Measurements from ENCODE around the gene ZDHHC6. TPM values are rescaled to one million over a fixed set of nuclear protein-coding genes. Genes with fewer than 3 reads are reported as not detected.
"Not testable (repeated sequence)": the region's sequence is repeated elsewhere in the genome, so short reads cannot be mapped to it uniquely, and the experiment has no call there.

Gene ZDHHC6
- total RNA-seq, 2 donors from 2014 or later = 32.4 to 36.2 TPM

DNA sequence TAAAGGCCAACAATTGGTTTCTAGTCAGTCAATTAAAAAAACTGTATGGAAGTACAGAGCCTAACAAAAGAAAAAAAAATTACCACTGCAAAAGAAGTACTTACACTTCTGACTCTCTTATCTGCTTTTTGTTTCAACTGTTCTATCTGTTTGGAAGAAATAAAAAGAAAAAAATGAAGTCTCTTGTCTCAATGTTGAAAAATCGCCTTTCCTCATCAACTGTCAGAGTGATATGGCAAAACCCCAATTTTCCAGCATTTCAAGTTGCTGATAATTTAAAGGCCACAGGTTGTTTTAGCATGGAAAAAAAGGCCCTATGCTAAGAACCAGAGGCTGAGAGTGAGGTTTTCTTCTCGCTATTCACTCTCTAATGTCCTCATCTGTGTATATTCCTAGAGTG is 13.6 kb downstream of the ZDHHC6 start:
- Mint-ChIP-seq H3K36me3 (ENCODE audit: low read depth) (peaks cover 6% of the 10 kb centered on the region), H3K4me3 (no peak overlapping the region), H3K27me3 (no peaks in the 10 kb centered on the region), H3K27ac (no peak overlapping the region), H3K4me1 (peaks cover 9% of the 10 kb centered on the region)
- ATAC-seq (no peak), DNase-seq (no peak)
- H3K9me3 ChIP-seq (ENCODE audit: control insufficient read depth, low read length, poor library complexity, severe bottlenecking) = no peaks in the 10 kb centered on the region

- H3K36me3 Mint-ChIP-seq (ENCODE audit: low read depth) = peaks cover 5% of the 10 kb centered on the region
- peaks cover 7% of the 10 kb centered on the region for H3K4me1 Mint-ChIP-seq
- DNase-seq = no peak
- peak overlapping the region; percentile 47 for H3K27ac Mint-ChIP-seq
- H3K27me3 Mint-ChIP-seq = no peaks in the 10 kb centered on the region
- H3K9me3 ChIP-seq (ENCODE audit: control insufficient read depth, low read length, poor library complexity, severe bottlenecking) = no peaks in the 10 kb centered on the region
- no peak overlapping the region for H3K4me3 Mint-ChIP-seq
- no peak for ATAC-seq
These were observed 17.0 kb downstream of the ZDHHC6 start for GRCh38 chr10:112429654-112430230.

DNA sequence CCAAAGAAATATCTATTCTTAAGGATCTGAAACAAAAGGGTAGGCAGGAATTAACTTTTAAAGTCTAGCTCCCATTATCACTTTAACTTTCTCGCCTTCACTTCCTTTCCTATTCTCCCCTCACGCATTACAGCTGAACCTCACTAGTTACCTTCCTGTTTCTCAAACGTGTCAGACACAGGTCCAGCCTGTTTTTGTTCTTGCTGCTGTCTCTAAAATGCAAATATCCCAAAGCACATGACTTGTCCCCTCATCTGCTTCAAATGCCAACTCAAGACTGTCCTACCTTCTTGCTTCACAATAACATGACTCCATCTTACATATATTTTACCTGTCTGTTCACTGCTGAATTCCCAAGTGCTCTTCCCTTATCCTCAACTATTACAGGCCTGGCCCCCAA is 17.6 kb downstream of the ZDHHC6 start:
- H3K27me3 Mint-ChIP-seq = no peaks in the 10 kb centered on the region
- peaks cover 6% of the 10 kb centered on the region for H3K4me1 Mint-ChIP-seq
- H3K9me3 ChIP-seq (ENCODE audit: control insufficient read depth, low read length, poor library complexity, severe bottlenecking) = no peaks in the 10 kb centered on the region
- no peak for ATAC-seq
- DNase-seq = no peak
- H3K4me3 Mint-ChIP-seq = no peak overlapping the region
- H3K27ac Mint-ChIP-seq = peak overlapping the region; percentile 47
- peaks cover 5% of the 10 kb centered on the region for H3K36me3 Mint-ChIP-seq (ENCODE audit: low read depth)

- H3K36me3 Mint-ChIP-seq (ENCODE audit: low read depth) = peaks cover 5% of the 10 kb centered on the region
- H3K4me1 Mint-ChIP-seq = peaks cover 6% of the 10 kb centered on the region
- H3K4me3 Mint-ChIP-seq = no peak overlapping the region
- ATAC-seq (no peak), DNase-seq (no peak)
- no peaks in the 10 kb centered on the region for H3K9me3 ChIP-seq (ENCODE audit: control insufficient read depth, low read length, poor library complexity, severe bottlenecking)
- H3K27me3 Mint-ChIP-seq = no peaks in the 10 kb centered on the region
- peak overlapping the region; percentile 60 for H3K27ac Mint-ChIP-seq
These were observed 20.6 kb downstream of the ZDHHC6 start for GRCh38 chr10:112426111-112426510.

- H3K36me3 Mint-ChIP-seq (ENCODE audit: low read depth) = peaks cover 10% of the 10 kb centered on the region
- DNase-seq (no peak), ATAC-seq (no peak)
- peaks cover 8% of the 10 kb centered on the region for H3K4me1 Mint-ChIP-seq
- no peaks in the 10 kb centered on the region for H3K27me3 Mint-ChIP-seq
- H3K27ac Mint-ChIP-seq = no peak overlapping the region
- H3K9me3 ChIP-seq (ENCODE audit: control insufficient read depth, low read length, poor library complexity, severe bottlenecking) = no peaks in the 10 kb centered on the region
- H3K4me3 Mint-ChIP-seq = no peak overlapping the region
These were observed 22.1 kb downstream of the ZDHHC6 start for GRCh38 chr10:112424651-112425050.

DNA sequence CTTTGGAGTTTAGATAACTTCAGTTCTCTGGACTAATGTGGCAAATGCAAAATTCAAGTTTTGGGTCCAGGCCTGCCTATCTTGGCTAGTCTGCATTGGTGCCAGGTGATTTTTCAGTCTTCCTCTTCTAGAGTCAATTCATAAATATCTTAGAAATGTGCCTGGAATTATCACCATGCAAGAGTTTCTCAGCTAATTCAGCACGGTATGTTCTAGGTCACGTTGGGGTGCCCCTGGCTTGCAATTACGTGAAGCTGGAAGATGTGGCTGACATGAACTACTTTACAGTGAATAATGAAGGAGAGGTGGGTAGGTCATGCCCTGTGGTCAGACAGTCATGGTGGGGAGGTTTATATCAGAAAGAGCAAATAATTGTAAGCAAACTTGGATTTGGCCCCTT is 25.0 kb downstream of the ZDHHC6 start:
- peaks cover 3% of the 10 kb centered on the region for H3K4me1 Mint-ChIP-seq
- H3K36me3 Mint-ChIP-seq (ENCODE audit: low read depth) = peaks cover 8% of the 10 kb centered on the region
- H3K27me3 Mint-ChIP-seq = no peaks in the 10 kb centered on the region
- no peaks in the 10 kb centered on the region for H3K9me3 ChIP-seq (ENCODE audit: control insufficient read depth, low read length, poor library complexity, severe bottlenecking)
- DNase-seq (no peak), ATAC-seq (no peak)
- H3K4me3 Mint-ChIP-seq = no peak overlapping the region
- peak overlapping the region; percentile 65 for H3K27ac Mint-ChIP-seq

DNA sequence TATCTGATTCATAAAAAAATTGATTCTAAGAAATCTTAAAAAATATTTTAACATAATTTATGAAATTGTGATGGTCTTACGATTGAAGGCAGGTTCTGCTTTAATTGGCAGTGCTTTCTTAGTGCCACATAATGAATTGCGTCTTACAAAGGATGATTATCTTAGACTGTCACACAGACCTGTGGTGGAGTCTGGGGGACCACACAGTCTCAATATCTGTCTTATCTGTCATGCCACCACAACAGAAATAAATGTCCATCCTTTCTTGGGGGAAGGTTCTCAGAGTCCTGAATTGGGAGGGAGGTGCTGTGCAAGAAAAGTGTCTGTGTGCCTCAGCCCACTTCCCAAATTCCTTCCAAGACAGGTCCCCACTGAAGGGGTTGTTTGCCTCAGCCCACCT is 34.0 kb downstream of the ZDHHC6 start:
- Mint-ChIP-seq H3K27me3 (no peaks in the 10 kb centered on the region), H3K4me1 (peaks cover 8% of the 10 kb centered on the region), H3K36me3 (ENCODE audit: low read depth) (peaks cover 9% of the 10 kb centered on the region), H3K27ac (no peak overlapping the region), H3K4me3 (no peak overlapping the region)
- no peaks in the 10 kb centered on the region for H3K9me3 ChIP-seq (ENCODE audit: control insufficient read depth, low read length, poor library complexity, severe bottlenecking)
- DNase-seq (no peak), ATAC-seq (no peak)

DNA sequence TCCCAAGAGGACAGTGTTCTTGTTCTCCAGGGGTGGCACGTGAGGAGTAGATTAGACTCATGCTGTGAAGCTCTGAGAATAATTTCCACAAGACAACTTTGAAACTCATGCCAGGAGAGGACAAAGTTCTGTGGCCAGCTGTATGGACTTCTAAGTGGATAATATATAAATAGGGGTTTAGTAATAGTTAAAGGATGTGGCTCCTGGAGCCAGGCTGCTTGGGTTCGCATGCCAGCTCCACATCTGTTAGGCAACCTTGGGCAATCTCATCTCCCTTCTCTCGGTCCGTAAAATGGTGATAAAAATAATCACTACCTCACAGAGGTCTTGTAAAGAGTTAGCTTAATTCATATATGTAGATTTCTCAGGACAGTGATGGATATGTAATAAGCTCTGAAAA is 37.0 kb downstream of the ZDHHC6 start:
- H3K27me3 Mint-ChIP-seq = no peaks in the 10 kb centered on the region
- H3K9me3 ChIP-seq (ENCODE audit: control insufficient read depth, low read length, poor library complexity, severe bottlenecking) = no peaks in the 10 kb centered on the region
- no peak overlapping the region for H3K4me3 Mint-ChIP-seq
- H3K4me1 Mint-ChIP-seq = peaks cover 7% of the 10 kb centered on the region
- DNase-seq = no peak
- H3K36me3 Mint-ChIP-seq (ENCODE audit: low read depth) = peaks cover 12% of the 10 kb centered on the region
- no peak overlapping the region for H3K27ac Mint-ChIP-seq
- ATAC-seq = no peak

GRCh38 chr10:112409299-112409698 is 37.4 kb downstream of the ZDHHC6 start:
- H3K27ac Mint-ChIP-seq = no peak overlapping the region
- DNase-seq = no peak

GRCh38 chr10:112407696-112408095 is 39.0 kb downstream of the ZDHHC6 start:
- H3K4me1 Mint-ChIP-seq = peaks cover 7% of the 10 kb centered on the region

More at GRCh38 chr10:112409299-112409698, 37.4 kb downstream of the ZDHHC6 start:
- no peaks in the 10 kb centered on the region for H3K9me3 ChIP-seq (ENCODE audit: control insufficient read depth, low read length, poor library complexity, severe bottlenecking)
- no peak for ATAC-seq
- H3K36me3 Mint-ChIP-seq (ENCODE audit: low read depth) = peaks cover 12% of the 10 kb centered on the region
- peaks cover 7% of the 10 kb centered on the region for H3K4me1 Mint-ChIP-seq
- H3K27me3 Mint-ChIP-seq = no peaks in the 10 kb centered on the region
- no peak overlapping the region for H3K4me3 Mint-ChIP-seq

GRCh38 chr10:112406806-112407205 is 39.9 kb downstream of the ZDHHC6 start:
- peaks cover 12% of the 10 kb centered on the region for H3K36me3 Mint-ChIP-seq (ENCODE audit: low read depth)
- ATAC-seq; H3K27me3 Mint-ChIP-seq; H3K4me1 Mint-ChIP-seq; H3K4me3 Mint-ChIP-seq; DNase-seq; H3K9me3 ChIP-seq (ENCODE audit: control insufficient read depth, low read length, poor library complexity, severe bottlenecking): not testable (repeated sequence)
- peak overlapping the region; percentile 83 for H3K27ac Mint-ChIP-seq

More at GRCh38 chr10:112407696-112408095, 39.0 kb downstream of the ZDHHC6 start:
- DNase-seq (no peak), ATAC-seq (no peak)
- Mint-ChIP-seq H3K27me3 (no peaks in the 10 kb centered on the region), H3K27ac (peak overlapping the region; percentile 32), H3K36me3 (ENCODE audit: low read depth) (peaks cover 10% of the 10 kb centered on the region), H3K4me3 (no peak overlapping the region)
- no peaks in the 10 kb centered on the region for H3K9me3 ChIP-seq (ENCODE audit: control insufficient read depth, low read length, poor library complexity, severe bottlenecking)

DNA sequence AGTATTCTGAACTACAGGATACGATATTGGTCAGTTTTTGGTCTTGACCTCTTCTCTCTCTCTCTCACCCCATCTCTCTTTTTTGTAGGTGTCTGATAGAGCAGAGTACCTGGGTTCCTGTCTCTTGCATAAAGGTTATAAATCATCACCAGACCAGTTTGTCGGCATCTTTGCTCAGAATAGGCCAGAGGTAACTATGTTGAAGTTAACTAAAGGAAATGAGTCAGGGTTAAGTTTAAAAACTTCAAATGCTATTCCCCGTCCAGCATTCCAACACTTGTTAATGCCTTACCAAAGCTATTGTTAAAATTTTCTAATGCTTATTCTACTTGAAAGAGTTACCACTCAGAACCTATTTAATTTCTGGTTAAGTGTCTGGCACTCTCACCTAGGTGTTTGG is 42.1 kb downstream of the ZDHHC6 start:
- Mint-ChIP-seq H3K27ac (no peak overlapping the region), H3K4me3 (no peak overlapping the region), H3K27me3 (no peaks in the 10 kb centered on the region), H3K4me1 (peaks cover 12% of the 10 kb centered on the region), H3K36me3 (ENCODE audit: low read depth) (peaks cover 15% of the 10 kb centered on the region)
- ATAC-seq (no peak), DNase-seq (no peak)
- H3K9me3 ChIP-seq (ENCODE audit: control insufficient read depth, low read length, poor library complexity, severe bottlenecking) = no peaks in the 10 kb centered on the region

- peaks cover 11% of the 10 kb centered on the region for H3K4me1 Mint-ChIP-seq
- ATAC-seq = no peak
- peaks cover 18% of the 10 kb centered on the region for H3K36me3 Mint-ChIP-seq (ENCODE audit: low read depth)
- H3K9me3 ChIP-seq (ENCODE audit: control insufficient read depth, low read length, poor library complexity, severe bottlenecking) = no peaks in the 10 kb centered on the region
- no peak for DNase-seq
- H3K27ac Mint-ChIP-seq = peak overlapping the region; percentile 27
- no peaks in the 10 kb centered on the region for H3K27me3 Mint-ChIP-seq
- no peak overlapping the region for H3K4me3 Mint-ChIP-seq
These were observed 43.8 kb downstream of the ZDHHC6 start for GRCh38 chr10:112402917-112403316.

DNA sequence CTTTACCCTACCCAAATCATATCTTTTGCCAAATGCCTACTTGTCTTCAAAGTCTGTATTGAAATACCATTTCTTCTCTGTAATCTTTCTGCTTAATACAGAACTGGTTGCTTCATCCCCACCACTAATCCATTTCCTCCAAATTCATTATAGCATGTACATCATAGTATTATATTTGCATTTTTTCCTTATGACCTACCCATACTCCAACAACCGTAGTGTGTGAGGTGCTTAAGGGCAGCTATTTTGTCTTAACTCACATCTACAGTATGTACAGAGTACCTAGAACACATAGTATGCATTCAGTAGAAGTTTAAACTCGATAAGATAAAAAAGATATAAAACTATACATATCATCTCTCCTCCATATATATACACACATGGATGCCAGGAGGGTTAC is 49.1 kb downstream of the ZDHHC6 start:
- ATAC-seq (no peak), DNase-seq (no peak)
- Mint-ChIP-seq H3K27me3 (no peaks in the 10 kb centered on the region), H3K27ac (no peak overlapping the region), H3K36me3 (ENCODE audit: low read depth) (peaks cover 7% of the 10 kb centered on the region), H3K4me3 (no peak overlapping the region), H3K4me1 (peaks cover 18% of the 10 kb centered on the region)
- H3K9me3 ChIP-seq (ENCODE audit: control insufficient read depth, low read length, poor library complexity, severe bottlenecking) = no peaks in the 10 kb centered on the region
